ENCODE measurements around the gene CTTN. TPM values are rescaled to one million over a fixed set of nuclear protein-coding genes. Genes with fewer than 3 reads are reported as not detected.

Gene CTTN
- total RNA-seq, 1 experiment from 2014 or later = 503 TPM

- CTCF ChIA-PET = no interaction called here
- 0 out of 2 replicates have a peak, but pooled peaks have one; percentile 7 for ATAC-seq
- H3K27ac ChIP-seq (ENCODE audit: low read length) = no peak overlapping the region
- in situ Hi-C loops (cut with HindIII; ENCODE audit: low pct_unique_long_range_greater_than_20kb, low sequenced_read_pairs) = no loop called here
- POLR2A ChIA-PET = no interaction called here
- peaks cover 16% of the 10 kb centered on the region; the same call in 1 of the 2 replicates for H3K36me3 ChIP-seq (ENCODE audit: control insufficient read depth, insufficient read depth, low read length)
- H3K27me3 ChIP-seq (ENCODE audit: control insufficient read depth, insufficient read depth, low read length) = no peaks in the 10 kb centered on the region
- H3K4me3 ChIP-seq (ENCODE audit: low read depth in 2 of 2, low read length in 2 of 2) = no peak overlapping the region
- TF ChIP-seq REST (IDR thresholded peaks at IDR 0.05; ENCODE audit: insufficient read depth in 1 of 2, low read depth in 2 of 2, low read length in 1 of 2) (no peak), CTCF (IDR thresholded peaks at IDR 0.05) (no peak), TCF7L2 (IDR thresholded peaks at IDR 0.05; ENCODE audit: low read depth, low read length) (no peak), SIN3A (IDR thresholded peaks at IDR 0.05; ENCODE audit: borderline replicate concordance, insufficient read depth, low read depth, low read length) (no peak), POLR2AphosphoS5 (IDR thresholded peaks at IDR 0.05; ENCODE audit: low read depth, low read length) (no peak)
- DNase-seq (ENCODE audit: low read depth, low spot score) = no peak
- no peaks in the 10 kb centered on the region for H3K9me3 ChIP-seq (ENCODE audit: control insufficient read depth, insufficient read depth, low read depth, low read length)
- intact Hi-C loops (cut with micrococcal nuclease; ENCODE audit: unreplicated experiment) = no loop called here
- H3K4me1 ChIP-seq (ENCODE audit: control insufficient read depth, insufficient read depth, low read length) = no peaks in the 10 kb centered on the region
- BruUV-seq (replicated peaks) = no TSS peak
Observed at GRCh38 chr11:70432065-70432464, 33.7 kb downstream of the CTTN start.

- CTCF ChIA-PET = no interaction called here
- Histone ChIP-seq H3K36me3 (ENCODE audit: control insufficient read depth, insufficient read depth, low read length) (peaks cover 16% of the 10 kb centered on the region; the same call in 1 of the 2 replicates), H3K9me3 (ENCODE audit: control insufficient read depth, insufficient read depth, low read depth, low read length) (no peaks in the 10 kb centered on the region), H3K4me1 (ENCODE audit: control insufficient read depth, insufficient read depth, low read length) (no peaks in the 10 kb centered on the region), H3K27me3 (ENCODE audit: control insufficient read depth, insufficient read depth, low read length) (no peaks in the 10 kb centered on the region), H3K27ac (ENCODE audit: low read length) (no peak overlapping the region), H3K4me3 (ENCODE audit: low read depth in 2 of 2, low read length in 2 of 2) (no peak overlapping the region)
- ATAC-seq (no peak), DNase-seq (ENCODE audit: low read depth, low spot score) (no peak)
- POLR2A ChIA-PET = no interaction called here
- BruUV-seq (replicated peaks) = no TSS peak
- in situ Hi-C loops (cut with HindIII; ENCODE audit: low pct_unique_long_range_greater_than_20kb, low sequenced_read_pairs) (no loop called here), intact Hi-C loops (cut with micrococcal nuclease; ENCODE audit: unreplicated experiment) (no loop called here)
- TF ChIP-seq SIN3A (IDR thresholded peaks at IDR 0.05; ENCODE audit: borderline replicate concordance, insufficient read depth, low read depth, low read length) = no peak
- TF ChIP-seq POLR2AphosphoS5 (IDR thresholded peaks at IDR 0.05; ENCODE audit: low read depth, low read length) = no peak
- TF ChIP-seq REST (IDR thresholded peaks at IDR 0.05; ENCODE audit: insufficient read depth in 1 of 2, low read depth in 2 of 2, low read length in 1 of 2) = no peak
- no peak for TF ChIP-seq CTCF (IDR thresholded peaks at IDR 0.05)
Observed at GRCh38 chr11:70432580-70432979, 34.3 kb downstream of the CTTN start.

All from Panc1 (cell line).